Transverse colon (tissue), 4 donors: Measurements from ENCODE around the gene KLHL29. TPM values are rescaled to one million over a fixed set of nuclear protein-coding genes. Genes with fewer than 3 reads are reported as not detected.

Experiments used
- DNase-seq: peaks from one replicate; pipeline ENCODE4 v3.0.0-alpha.2; 2019
- H3K27ac ChIP-seq, 4 donors: fragments of 200-600 bp; sonication (generic); 2 replicates each; pipeline ENCODE4 v1.5.1; 2016 to 2018; ENCODE audit warnings: inconsistent platforms in 4 of 4
- H3K27me3 ChIP-seq: fragments of 200-600 bp; sonication (generic); 2 replicates; pipeline ENCODE4 v1.5.1; 2017; ENCODE audit warnings: inconsistent platforms
- H3K36me3 ChIP-seq, 4 donors: fragments of 200-600 bp; sonication (generic); 2 replicates each; pipeline ENCODE4 v1.5.1; 2017 to 2019; ENCODE audit warnings: inconsistent platforms in 4 of 4
- H3K4me1 ChIP-seq, 4 donors: fragments of 200-600 bp; sonication (generic); 2 replicates each; pipeline ENCODE4 v1.5.1; 2017 to 2020; ENCODE audit warnings: inconsistent platforms in 4 of 4
- H3K4me3 ChIP-seq, 4 donors: fragments of 200-600 bp; sonication (generic); 1 replicate in 1 of 4; 2 replicates in 3 of 4; pipeline versions ENCODE4 v1.5.1 to v1.6.1; 2017 to 2019; ENCODE audit warnings: inconsistent platforms in 4 of 4
- H3K9me3 ChIP-seq, 2 donors: fragments of 200-600 bp; sonication (generic); 2 replicates each; pipeline ENCODE4 v1.5.1; 2017 to 2019; ENCODE audit warnings: inconsistent platforms in 2 of 2
- EP300 ChIP-seq: sonication (generic); formaldehyde crosslinking; IDR thresholded peaks from one replicate; pipeline ENCODE4 v1.6.1; 2017; ENCODE audit warnings: antibody characterized with exemption, low read depth
- POLR2A ChIP-seq: fragments of 450-650 bp; IDR thresholded peaks from one replicate; pipeline ENCODE4 v1.6.1; 2016; ENCODE audit warnings: antibody characterized with exemption, mild to moderate bottlenecking, moderate library complexity
- POLR2AphosphoS5 ChIP-seq, 3 donors: sonication (generic); formaldehyde crosslinking; IDR thresholded peaks; one replicate each; pipeline ENCODE4 v1.6.1; 2016; ENCODE audit warnings: antibody characterized with exemption in 3 of 3
- WGBS, 2 donors: methylation state at CpG; one replicate each; pipeline ENCODE4 v1.1.5; 2018; ENCODE audit warnings: low coverage in 1 of 2; 5-methylcytosine and 5-hydroxymethylcytosine counted together
- in situ Hi-C, 4 donors: fragments of 200-750 bp; cut with MboI; loops; one replicate each; pipeline versions ENCODE4 v1.15.0 to v1.15.1; 2017; ENCODE audit warnings: low sequenced_read_pairs in 3 of 4, low pct_ligation_motif_present in 1 of 4, low pct_unique_long_range_greater_than_20kb in 1 of 4
- intact Hi-C: fragments of 100-400 bp; cut with DNase I; formaldehyde crosslinking; loops from one replicate; pipeline ENCODE4 v1.15.1; 2023; ENCODE audit warnings: low total_unique reads
- total RNA-seq, 4 donors: library from RNA; depleted of rRNA; stranded (reverse); fragments of >200 nt; gene quantifications; one replicate each; pipeline ENCODE4 v1.1.0, GENCODE V29; 2016
- TF ChIP-seq, protein P1 (sequence below), 5 experiments: fragments of 200-600 bp in 3 of 5; fragments of 450-650 bp in 2 of 5; sonication (generic) in 3 of 5; IDR thresholded peaks; 1 replicate in 2 of 5; 2 replicates in 3 of 5; pipeline ENCODE4 v1.5.1; 2016 to 2017; ENCODE audit warnings: antibody characterized with exemption in 5 of 5, inconsistent platforms in 3 of 5, mild to moderate bottlenecking in 2 of 5, moderate library complexity in 1 of 5

Gene KLHL29
- total RNA-seq, 4 donors from 2014 or later = 3.3 to 16.5 (median 5.8) TPM

DNA sequence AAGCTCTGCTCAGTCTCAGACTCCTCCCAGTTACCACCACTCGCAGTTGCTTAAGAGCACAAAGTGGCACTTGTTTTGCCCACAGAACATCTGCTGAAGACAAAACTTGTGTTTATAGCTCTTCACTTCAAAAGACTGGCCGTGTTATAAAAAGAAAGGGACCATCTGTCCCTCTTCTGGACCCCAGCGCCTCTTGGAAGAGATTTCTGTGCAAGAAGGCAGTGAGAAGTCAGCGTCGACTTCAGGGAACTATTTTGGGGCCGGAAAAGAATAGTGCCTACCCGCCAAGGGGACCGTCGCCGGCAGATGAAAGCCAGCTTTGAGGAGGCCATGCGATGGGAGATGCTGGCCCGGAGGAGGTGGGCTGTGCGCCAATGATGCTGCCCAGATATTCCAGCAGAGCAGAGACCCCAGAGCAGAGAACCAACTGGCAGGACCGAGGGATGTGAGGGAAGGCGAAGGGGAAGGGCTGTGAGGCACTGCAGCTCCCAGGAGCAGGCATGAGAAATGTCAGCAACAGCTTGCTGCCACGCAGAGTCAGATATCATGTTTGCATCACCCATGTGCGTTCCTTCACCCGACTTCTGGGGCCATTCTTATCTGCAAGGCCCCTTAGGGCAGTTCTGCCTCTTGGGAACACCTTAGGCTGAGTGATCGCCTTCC lies 271.1 kb downstream of the KLHL29 start:
- Histone ChIP-seq H3K9me3 (no peaks in the 10 kb centered on the region), H3K4me3 (no peak overlapping the region), H3K36me3 (no peaks in the 10 kb centered on the region), H3K4me1 (no peaks in the 10 kb centered on the region), H3K27me3 (no peaks in the 10 kb centered on the region), H3K27ac (no peak overlapping the region)
- 87 to 90% methylated on average over 2 to 19 of the region's 19 CpGs for WGBS, 2 donors
- no peak for DNase-seq
- intact Hi-C loops (no loop called here), in situ Hi-C loops (no loop called here)
- TF ChIP-seq POLR2AphosphoS5 (IDR thresholded peaks at IDR 0.05) (no peak), EP300 (no peak), POLR2A (no peak)
- TF ChIP-seq, protein P1, sequence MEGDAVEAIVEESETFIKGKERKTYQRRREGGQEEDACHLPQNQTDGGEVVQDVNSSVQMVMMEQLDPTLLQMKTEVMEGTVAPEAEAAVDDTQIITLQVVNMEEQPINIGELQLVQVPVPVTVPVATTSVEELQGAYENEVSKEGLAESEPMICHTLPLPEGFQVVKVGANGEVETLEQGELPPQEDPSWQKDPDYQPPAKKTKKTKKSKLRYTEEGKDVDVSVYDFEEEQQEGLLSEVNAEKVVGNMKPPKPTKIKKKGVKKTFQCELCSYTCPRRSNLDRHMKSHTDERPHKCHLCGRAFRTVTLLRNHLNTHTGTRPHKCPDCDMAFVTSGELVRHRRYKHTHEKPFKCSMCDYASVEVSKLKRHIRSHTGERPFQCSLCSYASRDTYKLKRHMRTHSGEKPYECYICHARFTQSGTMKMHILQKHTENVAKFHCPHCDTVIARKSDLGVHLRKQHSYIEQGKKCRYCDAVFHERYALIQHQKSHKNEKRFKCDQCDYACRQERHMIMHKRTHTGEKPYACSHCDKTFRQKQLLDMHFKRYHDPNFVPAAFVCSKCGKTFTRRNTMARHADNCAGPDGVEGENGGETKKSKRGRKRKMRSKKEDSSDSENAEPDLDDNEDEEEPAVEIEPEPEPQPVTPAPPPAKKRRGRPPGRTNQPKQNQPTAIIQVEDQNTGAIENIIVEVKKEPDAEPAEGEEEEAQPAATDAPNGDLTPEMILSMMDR (IDR thresholded peaks at IDR 0.05) = no peak

DNA sequence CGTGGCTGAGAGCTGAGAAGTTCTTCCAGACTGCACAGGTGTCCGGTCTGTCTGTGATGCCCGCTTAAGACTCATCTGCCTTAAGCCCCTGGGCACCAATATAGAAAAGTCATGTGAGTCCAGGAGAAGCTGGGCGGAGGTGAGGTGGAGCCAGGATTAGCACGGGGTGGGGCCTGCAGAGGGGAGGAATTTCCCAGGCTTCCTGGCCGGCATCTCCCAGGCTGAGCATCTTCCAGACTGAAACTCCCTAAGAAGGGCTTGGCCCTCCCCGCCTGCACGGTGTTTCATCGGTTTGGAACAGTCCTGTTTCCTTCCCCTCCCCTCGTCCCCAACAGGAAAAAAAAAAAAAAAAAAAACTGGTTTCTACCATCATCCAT lies 271.6 kb downstream of the KLHL29 start:
- Histone ChIP-seq H3K4me1 (no peaks in the 10 kb centered on the region), H3K27me3 (no peaks in the 10 kb centered on the region), H3K4me3 (no peak overlapping the region), H3K36me3 (no peaks in the 10 kb centered on the region), H3K27ac (no peak overlapping the region), H3K9me3 (no peaks in the 10 kb centered on the region)
- TF ChIP-seq, protein P1 (IDR thresholded peaks at IDR 0.05) = no peak
- no peak for TF ChIP-seq POLR2A
- no peak for TF ChIP-seq EP300
- TF ChIP-seq POLR2AphosphoS5 (IDR thresholded peaks at IDR 0.05) = no peak
- WGBS, 2 donors = 67 to 100% methylated on average over 1 to 10 of the region's 10 CpGs
- DNase-seq = no peak
- in situ Hi-C loops = no loop called here
- intact Hi-C loops = no loop called here

DNA sequence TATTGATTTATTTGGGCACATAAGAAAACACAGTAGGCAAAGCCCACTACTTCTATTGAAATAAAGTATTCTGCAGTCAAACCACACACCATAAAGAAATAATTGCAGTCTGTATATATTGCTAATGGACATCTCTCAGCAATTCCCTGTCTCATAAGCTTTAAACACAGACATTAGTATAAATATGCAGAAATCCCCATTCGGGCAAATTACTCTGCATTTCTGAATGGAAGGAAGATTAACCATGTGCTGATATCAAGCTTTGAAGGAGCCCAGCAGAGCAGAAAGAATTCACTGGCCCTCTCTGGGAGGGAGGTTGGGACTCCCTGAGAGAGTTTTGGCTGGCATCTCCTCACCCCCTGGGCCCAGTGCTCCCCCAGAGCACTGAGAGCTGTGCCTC lies 272.4 kb downstream of the KLHL29 start:
- no peak for TF ChIP-seq EP300
- TF ChIP-seq, protein P1 (IDR thresholded peaks at IDR 0.05) = no peak
- no peak for TF ChIP-seq POLR2A
- TF ChIP-seq POLR2AphosphoS5 (IDR thresholded peaks at IDR 0.05) = no peak
- Histone ChIP-seq H3K4me1 (no peaks in the 10 kb centered on the region), H3K9me3 (no peaks in the 10 kb centered on the region), H3K36me3 (no peaks in the 10 kb centered on the region), H3K27me3 (no peaks in the 10 kb centered on the region), H3K4me3 (no peak overlapping the region), H3K27ac (no peak overlapping the region)
- in situ Hi-C loops = no loop called here
- 50 to 80% methylated on average over 1 of the region's 1 CpG for WGBS, 2 donors
- no peak for DNase-seq
- intact Hi-C loops = no loop called here

DNA sequence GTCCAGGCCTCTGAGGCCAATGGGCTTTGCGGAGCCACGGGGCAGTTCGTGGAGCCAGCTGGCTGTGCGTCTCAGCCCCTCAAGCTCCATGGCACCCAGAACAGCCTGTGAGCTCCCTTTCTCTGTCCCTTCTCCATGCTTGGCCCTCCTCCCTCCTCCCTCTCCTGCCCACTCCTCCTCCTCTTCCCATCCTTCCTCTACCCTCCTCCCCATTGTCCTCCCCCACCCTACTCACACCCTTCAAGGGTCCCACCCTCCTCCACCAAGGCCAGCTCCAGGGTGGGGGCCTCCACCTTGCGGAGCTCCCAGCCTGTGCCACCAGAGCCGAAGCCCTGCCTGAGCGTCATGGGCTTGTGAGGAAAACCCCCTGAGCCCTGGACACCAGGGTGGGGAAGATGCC lies 273.0 kb downstream of the KLHL29 start:
- no peaks in the 10 kb centered on the region for H3K27me3 ChIP-seq
- TF ChIP-seq, protein P1 (IDR thresholded peaks at IDR 0.05) = no peak
- TF ChIP-seq POLR2AphosphoS5 (IDR thresholded peaks at IDR 0.05) (no peak), EP300 (no peak), POLR2A (no peak)
- no peaks in the 10 kb centered on the region for H3K36me3 ChIP-seq
- no peaks in the 10 kb centered on the region for H3K4me1 ChIP-seq
- no peak overlapping the region for H3K27ac ChIP-seq
- in situ Hi-C loops = no loop called here
- no peak for DNase-seq
- WGBS, 2 donors = 99% methylated on average over 7 of the region's 7 CpGs; no CpG with 5 or more reads in 1 of the 2 donors
- H3K9me3 ChIP-seq = no peaks in the 10 kb centered on the region
- no peak overlapping the region for H3K4me3 ChIP-seq
- intact Hi-C loops = no loop called here
